Activated CD4-positive, alpha-beta T cell treated with anti-CD3 and anti-CD28 coated beads, Interleukin-2, amount 50 U/mL, for 1 hour (primary cell): Measurements from ENCODE around the gene PTPRN2.
"Not testable (repeated sequence)": the region's sequence is repeated elsewhere in the genome, so short reads cannot be mapped to it uniquely, and the experiment has no call there.

Source experiments
- DNase-seq: peaks from one replicate; pipeline ENCODE4 v3.0.0-alpha.2; 2020

PTPRN2 gene

DNA sequence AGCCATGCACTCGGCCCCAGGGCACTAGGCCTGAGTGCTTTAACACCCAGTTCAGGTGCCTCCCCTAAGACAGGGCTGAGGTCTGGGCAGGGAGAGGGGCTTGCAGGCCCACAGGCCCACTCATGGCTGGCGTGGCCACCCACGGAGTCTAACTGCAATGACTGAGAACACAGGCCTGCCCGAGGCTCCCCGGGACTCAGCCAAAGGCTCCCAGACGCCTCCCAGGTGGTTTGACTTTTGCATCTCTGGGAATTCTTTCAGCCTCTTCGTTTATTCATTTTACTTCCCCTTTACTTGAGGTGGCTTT is 37.3 kb downstream of the PTPRN2 start:
- no peak for DNase-seq

DNA sequence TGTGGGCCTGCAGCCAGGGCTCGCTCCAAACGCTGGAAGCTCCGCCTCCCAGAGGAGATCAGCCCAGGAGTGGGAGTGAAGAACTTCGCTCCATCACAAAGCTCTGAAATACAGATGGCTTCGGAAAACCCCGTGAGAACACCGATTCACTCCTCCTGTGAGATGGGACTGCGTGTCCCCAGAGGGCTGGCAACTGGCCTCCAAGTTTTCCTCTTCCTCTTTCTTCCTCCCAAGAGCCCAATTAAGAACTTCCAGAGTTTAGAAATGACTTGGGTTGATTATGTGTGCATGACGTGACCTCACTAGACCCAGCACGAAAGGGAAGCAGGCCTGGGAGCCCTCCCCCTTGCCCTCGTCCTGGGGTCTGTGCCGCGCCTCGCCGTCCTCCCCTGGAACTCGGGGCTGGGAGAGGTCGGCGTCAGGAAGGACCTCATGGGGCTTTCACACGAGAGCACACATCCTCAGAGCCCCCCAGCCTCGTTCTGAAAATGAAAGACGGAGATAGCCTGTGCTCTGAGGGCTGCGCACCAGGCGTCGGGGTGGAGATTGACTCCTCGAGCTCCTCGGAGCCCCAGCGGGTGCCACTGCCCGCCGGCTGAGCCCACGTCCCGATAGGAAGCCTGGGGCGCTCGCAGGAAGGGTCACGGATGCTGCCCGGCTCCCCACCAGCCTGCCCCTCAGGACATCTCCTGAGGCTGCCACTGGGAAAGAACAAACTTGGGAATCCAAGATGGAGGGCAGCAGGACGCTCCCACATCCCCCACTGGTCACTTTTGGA is 37.8 kb downstream of the PTPRN2 start:
- DNase-seq: no peak

DNA sequence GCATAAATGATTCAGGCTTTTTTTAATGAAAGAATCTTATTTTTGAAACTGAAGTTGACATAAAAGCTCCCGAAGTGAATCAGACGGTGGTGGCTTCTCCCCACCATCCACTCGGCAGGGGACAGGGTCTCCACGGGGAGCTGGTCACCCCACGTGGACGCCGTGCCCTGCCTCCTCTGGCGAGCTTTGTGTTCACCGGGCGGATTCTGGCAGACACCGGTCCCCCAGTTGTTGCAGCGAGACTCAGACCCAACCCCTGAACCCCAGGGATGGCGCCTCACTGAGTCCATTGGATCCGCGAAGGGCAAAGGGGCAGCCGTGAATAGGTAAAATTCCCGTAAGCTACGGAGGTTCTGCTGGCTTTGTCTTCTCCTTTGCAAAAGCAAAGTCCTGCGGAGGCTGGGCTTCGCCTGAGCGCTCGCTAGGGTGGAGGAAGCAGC is 38.4 kb downstream of the PTPRN2 start:
- DNase-seq: no peak

DNA sequence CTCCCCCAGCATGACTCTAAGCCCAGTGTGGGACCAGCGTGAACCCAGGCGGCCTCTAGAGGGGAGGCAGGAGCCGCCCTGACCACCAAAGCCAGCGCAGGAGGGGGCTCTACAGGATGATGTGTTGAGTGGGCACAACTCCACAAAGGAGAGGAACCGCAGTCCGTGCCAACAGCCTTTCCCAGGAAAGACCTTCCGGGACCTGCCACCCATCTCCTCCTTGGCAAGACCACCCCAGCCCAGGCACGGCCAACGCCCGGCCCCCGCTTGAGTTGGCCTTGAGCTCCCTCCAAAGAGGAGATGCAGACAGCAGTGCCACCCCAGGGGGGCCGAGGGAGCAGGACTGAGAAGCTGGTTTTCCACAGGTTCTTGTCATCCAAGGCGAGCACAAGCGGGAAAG is 38.9 kb downstream of the PTPRN2 start:
- no peak for DNase-seq

DNA sequence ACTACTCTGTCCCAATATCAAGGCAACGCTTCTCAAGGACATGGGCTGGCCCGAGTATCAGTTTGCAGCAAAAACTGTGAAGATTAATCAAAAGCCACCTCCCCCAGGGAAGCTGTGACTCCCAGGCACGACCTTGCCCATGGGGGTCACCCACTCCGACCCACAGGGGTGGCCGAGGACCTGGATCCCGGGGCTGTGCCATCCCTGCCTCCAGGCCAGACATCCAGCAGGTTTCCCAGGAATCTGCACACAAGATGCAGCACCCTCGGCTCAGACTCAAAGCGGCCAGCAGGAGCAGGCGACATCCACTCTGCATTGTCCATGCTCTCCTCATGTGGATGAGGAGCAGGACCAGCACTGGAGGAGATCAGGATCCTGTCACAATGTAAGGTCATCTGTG is 39.8 kb downstream of the PTPRN2 start:
- DNase-seq: no peak

DNA sequence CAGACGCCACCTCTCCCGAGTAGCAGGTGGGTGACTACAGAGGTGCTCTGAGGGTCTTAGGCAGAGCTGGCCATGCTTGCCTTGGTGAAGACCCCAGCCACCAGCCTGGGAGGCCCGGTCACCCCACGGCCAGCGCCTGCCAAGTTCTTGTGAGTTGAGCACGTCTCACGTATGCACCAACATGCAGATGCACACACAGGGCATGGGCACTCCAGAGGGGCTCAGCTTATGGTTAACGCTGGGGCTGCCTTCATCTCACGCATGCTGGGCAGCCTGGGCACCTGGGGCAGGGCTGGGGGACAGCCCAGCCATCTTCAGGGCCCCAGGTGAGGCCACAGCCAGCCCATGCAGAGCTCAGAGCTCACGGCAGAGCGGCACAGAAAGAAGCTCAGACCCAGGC is 41.0 kb downstream of the PTPRN2 start:
- DNase-seq: no peak

DNA sequence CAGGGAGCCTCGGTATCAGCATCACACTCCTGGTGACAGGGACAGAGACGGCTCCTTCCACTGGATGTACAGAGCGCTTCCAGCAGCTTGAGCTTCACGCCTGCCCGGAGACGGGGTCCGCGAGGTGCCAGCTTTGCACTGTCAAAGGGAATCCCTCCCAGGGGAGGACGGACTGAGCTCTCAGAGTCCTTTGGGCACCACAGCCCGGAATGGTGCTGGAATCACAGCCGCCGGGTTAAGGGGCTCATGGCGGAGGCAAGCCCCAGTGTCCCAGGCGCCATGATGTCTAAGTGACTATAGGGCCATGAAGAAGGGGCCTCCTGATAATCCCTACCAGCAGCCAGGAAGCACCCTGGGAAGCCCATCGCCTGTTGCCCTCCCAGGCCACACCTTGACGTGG is 41.4 kb downstream of the PTPRN2 start:
- no peak for DNase-seq

DNA sequence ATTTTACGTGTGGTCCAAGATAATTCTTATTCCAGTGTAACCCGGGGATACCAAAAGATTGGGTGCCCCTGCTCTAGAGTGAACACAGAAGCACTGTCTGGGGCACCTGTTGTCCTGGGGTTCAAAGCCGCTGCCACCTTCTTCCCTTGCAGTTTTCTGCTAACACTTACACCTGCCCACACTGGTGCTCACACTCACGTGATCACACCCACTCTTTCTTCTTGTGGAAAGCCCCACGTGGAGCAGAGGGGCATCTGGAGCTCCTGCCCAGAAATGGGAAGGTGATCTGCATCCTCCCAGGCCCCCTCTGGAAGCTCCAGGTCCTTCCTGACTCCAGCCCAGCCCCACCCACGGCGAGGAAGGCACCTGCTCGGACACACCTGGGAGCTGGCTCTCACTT is 42.9 kb downstream of the PTPRN2 start:
- no peak for DNase-seq

DNA sequence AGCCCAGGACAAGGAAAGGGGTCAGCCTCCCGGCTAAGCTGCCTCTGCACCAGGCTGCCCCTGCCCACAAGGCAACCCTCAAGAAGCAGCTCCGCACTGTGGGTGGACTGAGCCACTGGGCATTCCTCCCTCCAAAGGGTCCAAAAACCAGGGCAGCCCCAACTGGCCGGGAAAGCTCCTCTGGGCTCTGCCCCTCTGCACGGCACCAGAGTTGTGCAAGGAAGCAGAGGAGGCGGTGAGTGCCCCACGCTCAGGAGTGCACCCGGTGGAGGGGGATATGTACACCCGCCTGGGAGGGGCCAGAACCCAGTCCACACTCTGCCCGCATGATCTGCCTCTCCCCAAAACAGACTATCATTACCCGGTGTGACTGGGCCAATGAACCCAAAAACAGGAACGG is 43.8 kb downstream of the PTPRN2 start:
- DNase-seq: no peak

DNA sequence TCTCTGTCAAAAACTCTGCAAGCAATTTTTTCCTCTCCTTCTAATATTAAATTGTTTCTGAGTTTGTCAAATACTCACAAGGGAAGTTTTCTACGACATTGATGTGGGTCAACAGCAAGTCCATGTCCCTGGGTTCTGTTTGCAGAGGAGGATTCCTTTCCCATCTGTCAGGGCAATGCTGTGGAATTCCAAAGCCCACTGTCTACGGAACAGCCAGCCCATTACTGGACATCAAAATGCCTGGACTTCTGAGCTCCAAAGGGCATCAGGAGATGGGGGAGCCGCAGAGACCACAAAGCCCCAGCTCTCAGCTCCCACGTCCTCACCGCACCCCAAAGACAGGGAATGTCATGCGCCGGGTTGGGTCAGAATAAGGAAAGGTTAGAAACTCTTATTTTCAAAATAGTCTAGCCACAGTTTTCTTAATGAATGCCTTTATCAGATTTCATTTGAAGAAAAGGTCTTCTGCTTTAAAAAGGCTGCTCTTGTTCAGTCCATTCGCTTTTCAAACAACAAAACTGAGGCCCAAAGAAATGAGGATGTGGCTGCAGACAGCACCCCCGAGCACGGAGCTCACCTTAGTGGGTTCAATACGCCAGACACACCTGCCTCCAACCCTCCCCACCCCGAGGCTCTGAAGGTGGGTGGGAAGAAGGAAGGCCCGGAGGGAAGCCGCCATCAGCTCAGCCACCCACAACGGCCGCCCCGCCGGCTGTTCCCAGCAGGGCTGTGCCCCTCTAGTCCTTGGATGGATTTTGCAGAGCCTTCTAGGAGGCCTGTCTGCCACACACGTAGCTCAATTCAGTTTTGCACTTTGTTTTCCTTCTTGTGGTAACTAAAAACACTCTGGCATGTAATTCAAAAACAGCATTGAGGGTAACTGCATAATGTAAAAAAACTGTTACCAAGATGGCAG is 44.7 kb downstream of the PTPRN2 start:
- DNase-seq: no peak

DNA sequence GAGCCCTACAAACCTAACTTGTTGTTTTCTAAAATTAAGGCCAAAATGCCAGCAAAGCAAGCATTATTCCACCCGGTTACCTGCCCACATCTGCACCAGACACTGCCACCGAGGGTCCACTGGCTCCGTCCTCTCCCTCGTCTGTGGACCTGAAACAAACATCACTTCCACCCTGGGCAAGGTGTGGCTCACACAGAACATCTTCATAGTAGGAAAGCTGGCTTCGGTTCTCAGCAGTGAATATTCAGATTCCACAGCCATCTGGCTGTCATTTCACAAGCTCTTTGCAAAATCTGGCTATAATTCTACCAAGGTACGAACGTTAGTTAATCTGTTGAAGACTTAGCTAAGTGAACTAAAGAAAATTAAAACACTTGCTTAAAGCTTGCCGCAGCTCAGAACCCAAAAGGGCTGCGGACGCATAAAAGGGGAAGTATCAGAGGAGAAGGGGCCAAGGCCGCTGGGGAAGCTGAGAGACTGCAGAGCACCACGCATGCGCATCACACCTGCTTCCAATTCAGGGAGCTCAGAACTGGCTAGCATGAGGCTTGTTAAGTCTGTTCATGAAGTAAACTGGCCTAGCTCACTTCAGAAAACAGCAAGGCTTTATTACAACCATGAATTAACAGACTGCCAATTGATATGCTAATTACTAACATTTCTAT is 46.1 kb downstream of the PTPRN2 start:
- no peak for DNase-seq

DNA sequence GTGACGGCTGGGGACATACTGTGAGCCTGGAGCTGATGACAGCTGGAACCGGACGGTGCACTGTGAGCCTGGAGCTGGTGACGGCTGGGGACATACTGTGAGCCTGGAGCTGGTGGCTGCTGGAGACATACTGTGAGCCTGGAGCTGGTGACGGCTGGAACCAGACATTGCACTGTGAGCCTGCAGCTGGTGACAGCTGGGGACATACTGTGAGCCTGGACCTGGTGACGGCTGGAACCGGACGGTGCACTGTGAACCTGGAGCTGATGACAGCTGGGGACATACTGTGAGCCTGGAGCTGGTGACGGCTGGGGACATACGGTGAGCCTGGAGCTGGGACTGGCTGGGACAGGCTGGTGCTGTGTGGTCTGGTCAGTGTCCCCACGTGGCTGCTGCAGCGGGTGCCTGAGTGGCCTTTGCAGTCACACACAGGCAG is 47.9 kb downstream of the PTPRN2 start:
- no peak for DNase-seq

DNA sequence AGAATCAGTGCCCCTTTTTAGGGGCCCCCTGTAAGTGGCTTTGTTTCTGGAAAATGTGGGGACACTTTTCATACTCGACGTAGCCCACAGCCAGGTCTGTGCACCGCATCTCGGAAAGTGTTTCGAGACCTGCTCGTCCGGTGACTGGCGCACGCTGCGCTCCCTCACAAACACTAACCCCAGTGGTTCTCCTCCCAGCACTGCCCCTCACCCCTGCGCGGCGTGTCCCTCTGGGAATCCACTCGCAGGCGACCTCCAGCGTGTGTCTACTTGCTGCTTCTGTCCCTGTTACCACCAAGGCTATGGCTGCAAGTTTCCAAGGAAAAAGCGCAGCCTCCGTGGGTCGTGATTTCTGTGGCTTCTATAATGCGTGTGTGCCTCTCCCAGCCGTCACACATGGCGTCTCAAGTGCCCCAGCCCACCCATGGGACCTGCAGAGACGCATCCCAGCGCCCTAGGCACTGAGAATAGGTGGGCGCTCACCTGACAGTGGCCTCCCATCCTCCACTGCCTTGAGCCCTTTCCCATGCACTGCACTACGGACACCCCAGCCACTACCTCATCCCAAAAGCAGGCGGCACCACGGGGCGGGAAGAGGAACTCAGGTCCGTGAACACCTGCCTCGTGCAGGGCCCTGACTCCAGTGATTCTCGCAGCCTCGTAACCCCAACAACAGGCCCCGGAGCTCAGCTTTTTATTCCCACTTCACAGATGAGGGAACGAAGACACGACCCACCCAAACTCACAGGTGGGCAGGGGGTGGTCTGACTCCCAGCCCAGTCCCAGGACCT is 49.3 kb downstream of the PTPRN2 start:
- no peak for DNase-seq

DNA sequence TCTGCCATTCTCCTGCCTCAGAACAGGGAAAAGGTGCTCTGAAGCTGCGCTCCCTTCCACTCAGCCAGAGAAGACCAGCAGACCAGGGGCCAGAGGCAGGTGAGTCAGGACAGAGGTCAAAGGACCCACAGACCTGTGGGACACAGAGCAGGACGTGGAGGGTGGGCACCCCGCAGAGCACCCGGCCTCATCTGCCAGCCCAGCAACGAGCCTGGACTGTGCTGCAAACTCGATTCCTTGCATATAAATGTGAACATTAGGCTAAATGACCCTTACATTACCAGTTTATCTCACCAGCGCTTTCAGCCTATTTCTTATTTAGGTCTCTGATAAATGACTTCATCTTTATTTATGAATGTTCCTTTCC is 50.1 kb downstream of the PTPRN2 start:
- no peak for DNase-seq

DNA sequence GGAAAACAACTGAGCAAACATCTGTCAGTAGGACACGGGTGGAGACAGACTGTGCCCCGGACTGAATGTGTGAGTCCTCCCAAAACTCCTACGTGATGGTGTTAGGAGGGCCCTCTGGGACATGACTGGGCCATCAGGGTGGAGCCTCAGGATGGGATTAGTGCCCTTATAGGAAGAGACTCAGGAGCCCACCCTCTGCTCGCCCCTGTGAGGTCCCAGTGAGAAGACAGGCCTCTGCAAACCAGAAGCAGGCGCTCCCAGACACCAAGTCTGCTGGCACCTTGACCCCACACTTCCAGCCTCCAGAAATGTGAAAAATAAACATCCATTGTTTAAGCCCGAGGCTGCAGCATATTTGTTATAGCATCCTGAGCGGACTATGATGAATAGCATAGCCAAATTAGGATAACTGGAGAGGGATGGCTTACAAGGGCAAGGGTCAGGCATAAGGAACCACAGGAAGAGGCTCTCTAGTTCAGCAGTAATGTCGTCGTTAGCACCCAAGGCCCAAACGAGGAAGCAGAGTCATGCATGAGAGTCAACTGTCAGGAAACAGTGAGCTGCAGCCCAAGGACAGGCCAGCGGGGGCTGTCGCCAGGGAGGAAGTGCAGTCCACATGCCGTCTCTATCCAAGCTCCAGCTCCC is 50.6 kb downstream of the PTPRN2 start:
- no peak for DNase-seq

DNA sequence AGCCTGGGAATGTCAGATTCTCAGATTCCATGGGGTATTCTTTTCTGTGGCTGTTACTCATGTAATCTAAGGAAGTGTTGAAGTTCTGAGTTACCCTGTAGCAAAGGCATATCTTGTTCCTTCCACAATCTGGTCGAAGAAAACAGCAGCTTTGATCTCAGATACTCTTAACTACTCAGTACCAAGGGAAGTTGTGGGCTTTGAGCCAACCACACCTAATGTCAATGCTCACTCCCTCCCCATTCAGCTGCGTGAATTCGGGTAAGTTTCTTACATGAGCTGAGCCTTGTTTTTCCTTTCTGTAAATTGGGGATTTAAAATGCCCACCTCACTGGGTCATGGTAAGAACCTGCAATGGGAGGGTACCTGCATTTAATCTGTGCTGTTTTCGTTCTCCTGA is 52.5 kb downstream of the PTPRN2 start:
- no peak for DNase-seq

DNA sequence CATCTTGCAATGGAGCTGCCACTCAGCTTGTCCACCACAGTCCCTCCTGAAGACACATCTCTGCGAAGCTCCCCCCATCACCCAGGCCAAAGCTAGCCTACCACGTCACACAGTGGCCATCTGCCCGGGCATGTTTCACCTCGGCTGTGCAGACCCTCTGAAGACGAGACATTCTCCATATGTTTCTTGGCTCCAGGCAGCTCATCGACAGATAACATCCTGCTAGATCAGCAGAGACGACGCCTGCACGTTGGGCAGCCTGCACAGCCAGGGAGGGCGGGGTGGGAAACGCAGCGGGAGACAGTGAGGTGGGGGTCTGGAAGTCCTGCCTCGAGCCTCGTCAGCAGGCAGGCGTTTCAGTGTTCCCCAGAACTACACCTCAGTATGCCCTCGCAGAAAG is 53.0 kb downstream of the PTPRN2 start:
- no peak for DNase-seq

DNA sequence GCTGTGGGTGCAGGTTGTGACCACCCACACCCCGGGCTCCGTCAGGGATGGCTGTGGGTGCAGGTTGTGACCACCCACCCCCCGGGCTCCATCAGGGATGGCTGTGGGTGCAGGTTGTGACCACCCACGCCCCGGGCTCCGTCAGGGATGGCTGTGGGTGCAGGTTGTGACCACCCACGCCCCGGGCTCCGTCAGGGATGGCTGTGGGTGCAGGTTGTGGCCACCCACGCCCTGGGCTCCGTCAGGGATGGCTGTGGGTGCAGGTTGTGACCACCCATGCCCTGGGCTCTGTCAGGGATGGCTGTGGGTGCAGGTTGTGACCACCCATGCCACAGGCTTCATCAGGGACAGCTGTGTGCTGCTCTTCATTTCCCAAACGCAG is 53.5 kb downstream of the PTPRN2 start:
- not testable (repeated sequence) for DNase-seq

DNA sequence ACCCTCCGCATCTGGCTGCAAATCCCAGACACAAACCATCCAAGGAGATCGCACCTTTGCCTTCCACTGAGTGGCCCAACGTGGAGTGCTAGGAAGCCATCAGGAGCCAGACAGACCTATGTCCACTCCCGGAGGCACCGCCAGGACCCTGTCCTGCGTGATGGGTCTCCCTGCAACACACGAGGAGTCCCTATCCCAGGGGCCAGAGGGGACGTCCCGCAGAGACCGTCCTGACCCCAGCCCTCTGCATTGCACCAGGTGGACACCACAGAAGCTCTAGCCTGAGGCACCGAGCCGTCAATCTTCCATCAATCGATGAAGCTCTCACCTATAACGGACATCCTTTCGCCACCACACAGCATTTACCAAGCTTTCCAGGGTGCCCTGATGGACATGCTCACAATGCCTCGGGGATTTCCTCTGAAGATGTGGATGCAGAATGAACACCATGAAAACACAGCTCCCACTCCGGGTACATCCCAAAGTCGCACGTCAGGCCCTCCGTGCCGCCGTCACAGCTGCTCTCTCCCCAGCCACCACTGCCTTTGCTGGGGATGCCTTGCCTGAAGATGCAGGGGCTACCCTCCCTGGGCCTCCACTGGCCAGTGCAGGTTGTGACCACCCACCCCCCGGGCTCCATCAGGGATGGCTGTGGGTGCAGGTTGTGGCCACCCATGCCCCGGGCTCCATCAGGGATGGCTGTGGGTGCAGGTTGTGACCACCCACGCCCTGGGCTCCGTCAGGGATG is 54.1 kb downstream of the PTPRN2 start:
- DNase-seq: no peak

DNA sequence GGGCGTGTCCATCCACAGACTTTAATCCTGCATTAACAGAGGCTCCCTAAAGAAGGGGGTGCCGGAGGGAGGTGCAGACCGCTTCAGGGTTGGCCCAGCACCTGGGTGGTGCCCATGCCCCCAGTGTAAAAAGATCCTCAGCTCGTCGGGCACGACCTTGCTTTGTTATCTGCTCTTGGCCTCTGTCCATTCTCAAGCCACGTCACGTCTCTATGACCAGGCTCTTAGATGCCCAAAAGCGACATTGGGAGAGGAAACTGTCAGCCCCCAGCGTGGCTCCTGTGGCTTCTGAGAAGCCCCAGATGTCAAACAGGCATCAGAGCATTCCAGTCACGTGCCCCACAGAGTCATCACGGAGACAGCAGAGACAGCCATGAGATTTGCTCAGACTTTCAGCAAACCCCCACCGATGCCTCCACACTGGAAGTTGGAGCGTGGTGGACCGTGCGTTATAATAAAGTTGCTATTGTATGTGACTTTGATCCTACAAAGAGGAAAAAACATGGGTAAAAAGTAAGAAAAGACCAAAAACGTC is 55.5 kb downstream of the PTPRN2 start:
- no peak for DNase-seq

DNA sequence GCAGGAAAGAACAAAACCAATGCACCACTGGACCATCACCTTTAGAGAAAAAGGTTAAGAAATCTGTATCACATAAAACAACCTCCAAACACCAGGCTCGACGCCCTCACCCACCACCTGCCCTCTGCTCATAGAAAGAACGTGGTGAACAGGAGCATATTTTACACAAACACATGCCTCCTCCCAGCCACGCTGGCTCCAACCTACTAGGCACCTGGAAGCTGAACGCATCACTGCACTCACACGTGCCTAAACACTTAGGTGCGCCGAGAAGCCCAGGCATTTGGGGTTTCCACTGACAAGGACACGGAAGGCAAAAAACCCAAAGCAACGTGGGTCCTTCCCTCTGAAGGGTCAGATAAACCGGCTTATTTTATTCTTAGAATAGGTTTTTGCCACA is 56.0 kb downstream of the PTPRN2 start:
- no peak for DNase-seq
